HepG2 (cell line): ENCODE measurements around the gene SIGLEC10. TPM values are rescaled to one million over a fixed set of nuclear protein-coding genes. Genes with fewer than 3 reads are reported as not detected.

Experiments
- BRCA1 ChIP-seq: sonication (generic); formaldehyde crosslinking; IDR thresholded peaks from 2 replicates; pipeline ENCODE4 v1.4.0; 2020; ENCODE audit warnings: missing genetic modification reagents
- CSRNP2 ChIP-seq: sonication (generic); formaldehyde crosslinking; conservative IDR thresholded peaks from 2 replicates; pipeline ENCODE4 v1.8.0; 2022; ENCODE audit warnings: low read depth, missing genetic modification reagents
- ETV5 ChIP-seq: IDR thresholded peaks from 2 replicates; pipeline ENCODE4 v1.6.1; 2018; ENCODE audit warnings: missing biosample characterization, missing genetic modification reagents, inconsistent platforms, borderline replicate concordance
- HMG20A ChIP-seq: IDR thresholded peaks from 2 replicates; pipeline ENCODE4 v1.6.1; 2016; ENCODE audit warnings: borderline replicate concordance
- POLR2AphosphoS2 ChIP-seq: IDR thresholded peaks from 2 replicates; pipeline ENCODE4 v1.6.1; 2011; ENCODE audit warnings: low read depth, low read length, improper control_type of control experiment
- RBM22 ChIP-seq: fragments of 200-400 bp; formaldehyde crosslinking; optimal IDR thresholded peaks from 2 replicates; pipeline ENCODE3; 2017; ENCODE audit warnings: mild to moderate bottlenecking, low read length, moderate library complexity
- REPIN1 ChIP-seq: sonication (generic); formaldehyde crosslinking; IDR thresholded peaks from 2 replicates; pipeline ENCODE4 v1.8.0; 2022; ENCODE audit warnings: missing genetic modification reagents, low read depth, mild to moderate bottlenecking, borderline replicate concordance
- SAP130 ChIP-seq: IDR thresholded peaks from 2 replicates; pipeline ENCODE4 v1.6.1; 2016; ENCODE audit warnings: low read depth
- SRSF1 ChIP-seq: fragments of 200-400 bp; formaldehyde crosslinking; optimal IDR thresholded peaks from 2 replicates; pipeline ENCODE3; 2017; ENCODE audit warnings: mild to moderate bottlenecking, low read depth, low read length, moderate library complexity
- TBL1XR1 ChIP-seq: fragments of 150-350 bp; IDR thresholded peaks from 2 replicates; pipeline ENCODE4 v1.6.1; 2014; ENCODE audit warnings: borderline replicate concordance, low read length; ENCODE audit not compliant: partially characterized antibody
- TEF ChIP-seq: sonication (generic); formaldehyde crosslinking; IDR thresholded peaks from 2 replicates; pipeline ENCODE4 v1.5.0; 2020; ENCODE audit warnings: missing genetic modification reagents
- ZBTB39 ChIP-seq: sonication (generic); formaldehyde crosslinking; IDR thresholded peaks from 2 replicates; pipeline ENCODE4 v1.5.0; 2020; ENCODE audit warnings: missing genetic modification reagents
- ZNF556 ChIP-seq: sonication (generic); formaldehyde crosslinking; IDR thresholded peaks from 2 replicates; pipeline ENCODE4 v1.4.0; 2020; ENCODE audit warnings: mild to moderate bottlenecking, missing genetic modification reagents, borderline replicate concordance
- ZNF792 ChIP-seq: IDR thresholded peaks from 2 replicates; pipeline ENCODE4 v1.6.1; 2016
- polyA plus RNA-seq, 8 experiments: library from polyadenylated mRNA; depleted of rRNA in 3 of 8; stranded (reverse) in 7 of 8; unstranded in 1 of 8; fragments of >200 nt; fragmentation: Illumina TruSeq in 4 of 8; extraction: Trizol in 4 of 8; gene quantifications; 2 replicates each; pipeline versions ENCODE4 v1.2.1 to v1.2.3, GENCODE V29; 2011 to 2016; ENCODE audit warnings: low read depth in 4 of 8, missing spikeins in 1 of 8, mixed read lengths in 1 of 8; ENCODE audit not compliant: insufficient read depth in 1 of 8
- total RNA-seq, 5 experiments: library from RNA; depleted of rRNA; stranded (reverse); fragments of >200 nt; fragmentation: Illumina TruSeq; extraction: Trizol; gene quantifications; 2 replicates each; pipeline ENCODE4 v1.2.3, GENCODE V29; 2016; ENCODE audit warnings: low read depth in 1 of 5
- TF ChIP-seq, protein P1 (sequence below): sonication (generic); formaldehyde crosslinking; IDR thresholded peaks from 2 replicates; pipeline ENCODE4 v1.4.0; 2020; ENCODE audit warnings: missing genetic modification reagents
- TF ChIP-seq, protein P2 (sequence below): sonication (generic); formaldehyde crosslinking; IDR thresholded peaks from 2 replicates; pipeline ENCODE4 v1.5.0; 2020; ENCODE audit warnings: mild to moderate bottlenecking, missing genetic modification reagents
- TF ChIP-seq, protein P3 (sequence below): IDR thresholded peaks from 2 replicates; pipeline ENCODE4 v1.6.1; 2016; ENCODE audit warnings: missing compliant biosample characterization, missing genetic modification reagents, borderline replicate concordance
- TF ChIP-seq, protein P4 (sequence below): sonication (generic); formaldehyde crosslinking; IDR thresholded peaks from 2 replicates; pipeline ENCODE4 v1.5.0; 2020; ENCODE audit warnings: mild to moderate bottlenecking, missing genetic modification reagents, borderline replicate concordance

SIGLEC10 gene
- total and polyA plus RNA-seq, 2 of the 13 experiments (the other 11 are each of a cell fraction or from before 2014, with no cell fraction given): not detected

DNA sequence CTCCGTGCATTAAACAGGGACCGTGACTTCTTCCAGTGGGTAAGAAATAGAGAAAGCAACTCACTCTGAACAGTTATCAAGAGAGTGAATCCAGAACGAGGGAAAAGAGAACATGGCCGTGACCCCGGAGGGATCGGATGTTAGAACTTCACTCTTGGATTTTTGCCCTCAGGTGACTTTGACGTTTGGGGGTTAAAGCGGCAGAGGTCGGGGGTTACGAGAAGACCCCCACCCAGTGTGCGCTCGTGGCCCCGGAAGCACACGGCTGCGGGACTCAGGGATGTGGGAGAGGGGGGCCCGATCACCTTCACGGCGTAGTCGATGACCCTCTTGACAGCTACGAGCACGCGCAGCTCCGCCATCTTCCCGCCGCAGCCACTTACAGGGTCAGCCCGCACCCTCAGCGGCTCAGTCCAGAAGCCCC lies 51.5 kb downstream of the SIGLEC10 start, which contains the start of gene ETFB (continued):
- TF ChIP-seq, protein P1, sequence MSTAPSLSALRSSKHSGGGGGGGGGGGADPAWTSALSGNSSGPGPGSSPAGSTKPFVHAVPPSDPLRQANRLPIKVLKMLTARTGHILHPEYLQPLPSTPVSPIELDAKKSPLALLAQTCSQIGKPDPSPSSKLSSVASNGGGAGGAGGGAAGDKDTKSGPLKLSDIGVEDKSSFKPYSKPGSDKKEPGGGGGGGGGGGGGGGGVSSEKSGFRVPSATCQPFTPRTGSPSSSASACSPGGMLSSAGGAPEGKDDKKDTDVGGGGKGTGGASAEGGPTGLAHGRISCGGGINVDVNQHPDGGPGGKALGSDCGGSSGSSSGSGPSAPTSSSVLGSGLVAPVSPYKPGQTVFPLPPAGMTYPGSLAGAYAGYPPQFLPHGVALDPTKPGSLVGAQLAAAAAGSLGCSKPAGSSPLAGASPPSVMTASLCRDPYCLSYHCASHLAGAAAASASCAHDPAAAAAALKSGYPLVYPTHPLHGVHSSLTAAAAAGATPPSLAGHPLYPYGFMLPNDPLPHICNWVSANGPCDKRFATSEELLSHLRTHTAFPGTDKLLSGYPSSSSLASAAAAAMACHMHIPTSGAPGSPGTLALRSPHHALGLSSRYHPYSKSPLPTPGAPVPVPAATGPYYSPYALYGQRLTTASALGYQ (CRISPR knock-in tag): no peak; the same call in 1 of the 2 replicates
- TF ChIP-seq CSRNP2 (CRISPR knock-in tag) (no peak), TBL1XR1 (no peak), RBM22 (no peak), ZNF556 (CRISPR knock-in tag) (no peak), TEF (CRISPR knock-in tag) (0 out of 2 replicates have a peak, but pooled peaks have one; percentile 30), HMG20A (CRISPR knock-in tag) (no peak), BRCA1 (0 out of 2 replicates have a peak, but pooled peaks have one; percentile 75), SAP130 (CRISPR knock-in tag) (no peak), SRSF1 (no peak), REPIN1 (CRISPR knock-in tag) (no peak), ETV5 (no peak), ZBTB39 (no peak), POLR2AphosphoS2 (no peak), ZNF792 (CRISPR knock-in tag) (no peak)
- TF ChIP-seq, protein P2, sequence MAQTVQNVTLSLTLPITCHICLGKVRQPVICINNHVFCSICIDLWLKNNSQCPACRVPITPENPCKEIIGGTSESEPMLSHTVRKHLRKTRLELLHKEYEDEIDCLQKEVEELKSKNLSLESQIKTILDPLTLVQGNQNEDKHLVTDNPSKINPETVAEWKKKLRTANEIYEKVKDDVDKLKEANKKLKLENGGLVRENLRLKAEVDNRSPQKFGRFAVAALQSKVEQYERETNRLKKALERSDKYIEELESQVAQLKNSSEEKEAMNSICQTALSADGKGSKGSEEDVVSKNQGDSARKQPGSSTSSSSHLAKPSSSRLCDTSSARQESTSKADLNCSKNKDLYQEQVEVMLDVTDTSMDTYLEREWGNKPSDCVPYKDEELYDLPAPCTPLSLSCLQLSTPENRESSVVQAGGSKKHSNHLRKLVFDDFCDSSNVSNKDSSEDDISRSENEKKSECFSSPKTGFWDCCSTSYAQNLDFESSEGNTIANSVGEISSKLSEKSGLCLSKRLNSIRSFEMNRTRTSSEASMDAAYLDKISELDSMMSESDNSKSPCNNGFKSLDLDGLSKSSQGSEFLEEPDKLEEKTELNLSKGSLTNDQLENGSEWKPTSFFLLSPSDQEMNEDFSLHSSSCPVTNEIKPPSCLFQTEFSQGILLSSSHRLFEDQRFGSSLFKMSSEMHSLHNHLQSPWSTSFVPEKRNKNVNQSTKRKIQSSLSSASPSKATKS (CRISPR knock-in tag): no peak
- TF ChIP-seq, protein P3, sequence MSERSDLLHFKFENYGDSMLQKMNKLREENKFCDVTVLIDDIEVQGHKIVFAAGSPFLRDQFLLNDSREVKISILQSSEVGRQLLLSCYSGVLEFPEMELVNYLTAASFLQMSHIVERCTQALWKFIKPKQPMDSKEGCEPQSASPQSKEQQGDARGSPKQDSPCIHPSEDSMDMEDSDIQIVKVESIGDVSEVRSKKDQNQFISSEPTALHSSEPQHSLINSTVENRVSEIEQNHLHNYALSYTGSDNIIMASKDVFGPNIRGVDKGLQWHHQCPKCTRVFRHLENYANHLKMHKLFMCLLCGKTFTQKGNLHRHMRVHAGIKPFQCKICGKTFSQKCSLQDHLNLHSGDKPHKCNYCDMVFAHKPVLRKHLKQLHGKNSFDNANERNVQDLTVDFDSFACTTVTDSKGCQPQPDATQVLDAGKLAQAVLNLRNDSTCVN: no peak
- TF ChIP-seq, protein P4, sequence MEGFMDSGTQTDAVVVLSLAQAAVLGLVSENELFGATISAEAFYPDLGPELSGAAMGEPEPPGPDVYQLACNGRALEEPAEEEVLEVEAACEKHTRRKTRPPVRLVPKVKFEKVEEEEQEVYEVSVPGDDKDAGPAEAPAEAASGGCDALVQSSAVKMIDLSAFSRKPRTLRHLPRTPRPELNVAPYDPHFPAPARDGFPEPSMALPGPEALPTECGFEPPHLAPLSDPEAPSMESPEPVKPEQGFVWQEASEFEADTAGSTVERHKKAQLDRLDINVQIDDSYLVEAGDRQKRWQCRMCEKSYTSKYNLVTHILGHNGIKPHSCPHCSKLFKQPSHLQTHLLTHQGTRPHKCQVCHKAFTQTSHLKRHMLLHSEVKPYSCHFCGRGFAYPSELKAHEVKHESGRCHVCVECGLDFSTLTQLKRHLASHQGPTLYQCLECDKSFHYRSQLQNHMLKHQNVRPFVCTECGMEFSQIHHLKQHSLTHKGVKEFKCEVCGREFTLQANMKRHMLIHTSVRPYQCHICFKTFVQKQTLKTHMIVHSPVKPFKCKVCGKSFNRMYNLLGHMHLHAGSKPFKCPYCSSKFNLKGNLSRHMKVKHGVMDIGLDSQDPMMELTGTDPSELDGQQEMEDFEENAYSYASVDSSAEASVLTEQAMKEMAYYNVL (CRISPR knock-in tag): no peak
